GM23338 (cell line): ENCODE results near the gene RNLS. TPM values are rescaled to one million over a fixed set of nuclear protein-coding genes. Genes with fewer than 3 reads are reported as not detected.

Experiments used
- ATAC-seq: fragments of 200-7000 bp; cut with Tn5 transposase; 3 replicates; pipeline ENCODE4 v1.9.1; 2020
- DNase-seq: peaks from one replicate; pipeline ENCODE4 v3.0.0-alpha.2; 2015; ENCODE audit warnings: low spot score
- H2AFZ ChIP-seq: fragments of 200-600 bp; sonication (generic); 2 replicates; pipeline ENCODE4 v1.8.0; 2016; ENCODE audit warnings: antibody characterized with exemption, mild to moderate bottlenecking, moderate library complexity
- H3F3A ChIP-seq: fragments of 200-600 bp; sonication (generic); replicated peaks from 2 replicates; pipeline ENCODE4 v1.8.0; 2017; ENCODE audit warnings: antibody characterized with exemption, mixed run types, low read depth
- H3K27ac ChIP-seq: fragments of 200-600 bp; sonication (generic); 2 replicates; pipeline ENCODE4 v1.6.1; 2016; ENCODE audit warnings: low read depth
- H3K27me3 ChIP-seq: fragments of 200-600 bp; sonication (generic); 2 replicates; pipeline ENCODE4 v1.8.0; 2016; ENCODE audit warnings: mild to moderate bottlenecking, mixed run types, moderate library complexity; ENCODE audit not compliant: insufficient read depth
- H3K36me3 ChIP-seq: fragments of 200-600 bp; sonication (generic); 2 replicates; pipeline ENCODE4 v1.8.0; 2016; ENCODE audit warnings: mild to moderate bottlenecking; ENCODE audit not compliant: insufficient read depth
- H3K4me1 ChIP-seq: fragments of 200-600 bp; sonication (generic); 2 replicates; pipeline ENCODE4 v1.8.0; 2016; ENCODE audit warnings: mild to moderate bottlenecking, moderate library complexity; ENCODE audit not compliant: insufficient read depth
- H3K4me2 ChIP-seq: fragments of 200-600 bp; sonication (generic); 2 replicates; pipeline ENCODE4 v1.7.1; 2017; ENCODE audit warnings: mixed run types
- H3K4me3 ChIP-seq: fragments of 200-600 bp; sonication (generic); 2 replicates; pipeline ENCODE4 v1.6.1; 2016; ENCODE audit warnings: mixed run types
- H3K79me2 ChIP-seq: fragments of 200-600 bp; sonication (generic); replicated peaks from 2 replicates; pipeline ENCODE4 v1.8.0; 2017; ENCODE audit warnings: mild to moderate bottlenecking; ENCODE audit not compliant: insufficient read depth
- H3K9me2 ChIP-seq: fragments of 200-600 bp; sonication (generic); 2 replicates; pipeline ENCODE4 v1.8.0; 2017; ENCODE audit not compliant: insufficient read depth
- H4K20me1 ChIP-seq: fragments of 200-600 bp; sonication (generic); replicated peaks from 2 replicates; pipeline ENCODE4 v1.8.0; 2017; ENCODE audit warnings: mild to moderate bottlenecking; ENCODE audit not compliant: insufficient read depth
- H3K27ac Mint-ChIP-seq: 2 replicates; pipeline ENCODE4 v1.8.0; 2020; ENCODE audit warnings: inconsistent platforms, mild to moderate bottlenecking, moderate library complexity, mixed read lengths
- H3K27me3 Mint-ChIP-seq: 3 replicates; pipeline ENCODE4 v1.8.0; 2022; ENCODE audit warnings: low read depth, mild to moderate bottlenecking, moderate library complexity, mixed read lengths, inconsistent platforms; ENCODE audit not compliant: insufficient read depth, poor library complexity
- H3K36me3 Mint-ChIP-seq: 3 replicates; pipeline ENCODE4 v1.8.0; 2021; ENCODE audit warnings: low read depth, mild to moderate bottlenecking, inconsistent platforms, moderate library complexity, mixed read lengths
- H3K4me1 Mint-ChIP-seq: 3 replicates; pipeline ENCODE4 v1.8.0; 2020; ENCODE audit warnings: mild to moderate bottlenecking, inconsistent platforms, mixed read lengths
- H3K4me3 Mint-ChIP-seq: 3 replicates; pipeline ENCODE4 v1.8.0; 2021; ENCODE audit warnings: moderate library complexity, mild to moderate bottlenecking, inconsistent platforms, mixed read lengths
- H3K9me3 Mint-ChIP-seq: 3 replicates; pipeline ENCODE4 v1.8.0; 2020; ENCODE audit warnings: moderate library complexity, mild to moderate bottlenecking, inconsistent platforms, mixed read lengths
- CREB1 ChIP-seq: fragments of 250-450 bp; sonication (Bioruptor Pico); IDR thresholded peaks from 2 replicates; pipeline ENCODE4 v1.5.0; 2020; ENCODE audit warnings: low read depth, mild to moderate bottlenecking, moderate library complexity
- ETS1 ChIP-seq: IDR thresholded peaks from 2 replicates; pipeline ENCODE4 v1.6.1; 2016; ENCODE audit warnings: antibody characterized with exemption
- EZH2 ChIP-seq: fragments of 200-600 bp; sonication (generic); IDR thresholded peaks from one replicate; pipeline ENCODE4 v1.8.0; 2017; ENCODE audit warnings: antibody characterized with exemption, mild to moderate bottlenecking, low read depth; ENCODE audit not compliant: unreplicated experiment
- JUNB ChIP-seq: IDR thresholded peaks from one replicate; pipeline ENCODE4 v1.6.1; 2016; ENCODE audit warnings: antibody characterized with exemption; ENCODE audit not compliant: unreplicated experiment
- NANOG ChIP-seq: IDR thresholded peaks from 2 replicates; pipeline ENCODE4 v1.6.1; 2016; ENCODE audit warnings: antibody characterized with exemption, borderline replicate concordance
- POLR2AphosphoS5 ChIP-seq: IDR thresholded peaks from 2 replicates; pipeline ENCODE4 v1.6.1; 2016; ENCODE audit warnings: antibody characterized with exemption, low read depth
- REST ChIP-seq: IDR thresholded peaks from one replicate; pipeline ENCODE4 v1.6.1; 2018; ENCODE audit warnings: antibody characterized with exemption; ENCODE audit not compliant: unreplicated experiment
- STAT1 ChIP-seq: IDR thresholded peaks from one replicate; pipeline ENCODE4 v1.6.1; 2016; ENCODE audit warnings: antibody characterized with exemption; ENCODE audit not compliant: unreplicated experiment
- ZNF114 ChIP-seq: fragments of 250-450 bp; sonication (Bioruptor Pico); IDR thresholded peaks from 2 replicates; pipeline ENCODE4 v1.5.0; 2020; ENCODE audit warnings: mild to moderate bottlenecking, moderate library complexity
- ZNF331 ChIP-seq: fragments of 250-450 bp; sonication (Bioruptor Pico); IDR thresholded peaks from 2 replicates; pipeline ENCODE4 v1.5.0; 2020; ENCODE audit warnings: low read depth, mild to moderate bottlenecking, moderate library complexity
- polyA plus RNA-seq: library from polyadenylated mRNA; unstranded; fragments of >200 nt; fragmentation: Nextera tagmentation; extraction: Ambion mirVana; gene quantifications from 2 replicates; pipeline ENCODE4 v1.2.1, GENCODE V29; 2016
- total RNA-seq: library from RNA; depleted of rRNA; stranded (reverse); fragments of >200 nt; shearing (Covaris generic); gene quantifications from 2 replicates; pipeline ENCODE4 v1.2.3, GENCODE V29; 2014
- TF ChIP-seq, protein P1 (sequence below), 2 experiments: fragments of 200-600 bp in 1 of 2; sonication (generic) in 1 of 2; conservative IDR thresholded peaks; 2 replicates each; pipeline versions ENCODE4 v1.5.1 to v1.6.1; 2016 to 2017; ENCODE audit warnings: antibody characterized with exemption in 2 of 2, low read depth in 2 of 2, mild to moderate bottlenecking in 2 of 2, moderate library complexity in 1 of 2

The RNLS gene
- total and polyA plus RNA-seq, 2 experiments from 2014 or later: 8.8 to 15.2 TPM

- no peak overlapping the region for H3K4me2 ChIP-seq
- TF ChIP-seq ZNF114 (CRISPR knock-in tag) (no peak), STAT1 (no peak), ETS1 (no peak), ZNF331 (CRISPR knock-in tag) (no peak), JUNB (no peak), REST (no peak), EZH2 (no peak), NANOG (no peak), CREB1 (CRISPR knock-in tag) (no peak), POLR2AphosphoS5 (no peak)
- TF ChIP-seq, protein P1, sequence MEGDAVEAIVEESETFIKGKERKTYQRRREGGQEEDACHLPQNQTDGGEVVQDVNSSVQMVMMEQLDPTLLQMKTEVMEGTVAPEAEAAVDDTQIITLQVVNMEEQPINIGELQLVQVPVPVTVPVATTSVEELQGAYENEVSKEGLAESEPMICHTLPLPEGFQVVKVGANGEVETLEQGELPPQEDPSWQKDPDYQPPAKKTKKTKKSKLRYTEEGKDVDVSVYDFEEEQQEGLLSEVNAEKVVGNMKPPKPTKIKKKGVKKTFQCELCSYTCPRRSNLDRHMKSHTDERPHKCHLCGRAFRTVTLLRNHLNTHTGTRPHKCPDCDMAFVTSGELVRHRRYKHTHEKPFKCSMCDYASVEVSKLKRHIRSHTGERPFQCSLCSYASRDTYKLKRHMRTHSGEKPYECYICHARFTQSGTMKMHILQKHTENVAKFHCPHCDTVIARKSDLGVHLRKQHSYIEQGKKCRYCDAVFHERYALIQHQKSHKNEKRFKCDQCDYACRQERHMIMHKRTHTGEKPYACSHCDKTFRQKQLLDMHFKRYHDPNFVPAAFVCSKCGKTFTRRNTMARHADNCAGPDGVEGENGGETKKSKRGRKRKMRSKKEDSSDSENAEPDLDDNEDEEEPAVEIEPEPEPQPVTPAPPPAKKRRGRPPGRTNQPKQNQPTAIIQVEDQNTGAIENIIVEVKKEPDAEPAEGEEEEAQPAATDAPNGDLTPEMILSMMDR (conservative IDR thresholded peaks at IDR 0.05; ENCODE audit: low read depth in 2 of 2): no peak
- no peaks in the 10 kb centered on the region for H3K36me3 ChIP-seq
- Mint-ChIP-seq H3K27ac (no peak overlapping the region; the same call in 1 of the 2 replicates), H3K27me3 (no peaks in the 10 kb centered on the region), H3K4me3 (no peak overlapping the region), H3K36me3 (no peaks in the 10 kb centered on the region), H3K4me1 (no peaks in the 10 kb centered on the region), H3K9me3 (no peaks in the 10 kb centered on the region)
- H3K4me1 ChIP-seq: no peaks in the 10 kb centered on the region
- no peak for ATAC-seq
- no peak overlapping the region for H2AFZ ChIP-seq
- no peak overlapping the region for H3K27ac ChIP-seq
- no peak for DNase-seq
- no peaks in the 10 kb centered on the region; the same call in 1 of the 2 replicates for H3K9me2 ChIP-seq
- no peaks in the 10 kb centered on the region for H3K79me2 ChIP-seq
- no peaks in the 10 kb centered on the region for H4K20me1 ChIP-seq
- H3F3A ChIP-seq: no peaks in the 10 kb centered on the region
- no peak overlapping the region for H3K4me3 ChIP-seq
- no peaks in the 10 kb centered on the region for H3K27me3 ChIP-seq
Measured at GRCh38 chr10:88457660-88458059, 125.5 kb downstream of the RNLS start.
